ENCODE data around the gene SMIM43.

DNA sequence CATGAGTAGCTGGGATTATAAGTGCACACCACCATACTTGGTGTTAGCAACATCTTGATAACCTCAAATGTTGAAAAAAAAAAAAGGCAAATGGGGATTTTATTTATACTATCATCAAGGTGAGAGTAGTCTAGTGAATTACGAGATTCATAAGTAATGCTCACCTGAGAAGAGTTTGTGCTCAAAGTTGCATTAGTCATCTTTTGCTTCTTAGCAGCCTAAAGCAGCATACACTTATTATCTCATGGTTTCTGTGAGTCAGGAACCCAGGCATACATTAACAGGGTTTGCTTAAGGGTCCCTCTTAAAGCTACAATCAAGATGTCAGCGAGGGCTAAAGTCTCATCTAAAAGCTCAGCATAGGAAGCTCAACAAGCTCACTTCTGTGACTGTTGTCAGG, 28.0 kb upstream of the SMIM43 start:
- TF ChIP-seq EZH2 (IDR thresholded peaks at IDR 0.05; ENCODE audit: low read depth, low read length, severe bottlenecking) (no peak), RFX5 (IDR thresholded peaks at IDR 0.05; ENCODE audit: borderline replicate concordance, low read depth, low read length) (no peak), CHD1 (IDR thresholded peaks at IDR 0.05; ENCODE audit: low read depth, low read length) (no peak), GTF2F1 (IDR thresholded peaks at IDR 0.05; ENCODE audit: borderline replicate concordance, low read depth, low read length) (no peak), SP1 (IDR thresholded peaks at IDR 0.05; ENCODE audit: low read depth, low read length) (no peak), POLR2AphosphoS5 (IDR thresholded peaks at IDR 0.05; ENCODE audit: low read depth, low read length) (no peak), POLR2A (IDR thresholded peaks at IDR 0.05; ENCODE audit: control extremely low read depth in 1 of 2, low read depth in 2 of 2, low read length in 2 of 2) (no peak), EP300 (IDR thresholded peaks at IDR 0.05; ENCODE audit: borderline replicate concordance in 1 of 2, low read depth in 2 of 2, low read length in 2 of 2) (no peak), BCL11A (IDR thresholded peaks at IDR 0.05; ENCODE audit: low read depth in 2 of 2, low read length in 2 of 2) (no peak)
- TF ChIP-seq, protein P1, sequence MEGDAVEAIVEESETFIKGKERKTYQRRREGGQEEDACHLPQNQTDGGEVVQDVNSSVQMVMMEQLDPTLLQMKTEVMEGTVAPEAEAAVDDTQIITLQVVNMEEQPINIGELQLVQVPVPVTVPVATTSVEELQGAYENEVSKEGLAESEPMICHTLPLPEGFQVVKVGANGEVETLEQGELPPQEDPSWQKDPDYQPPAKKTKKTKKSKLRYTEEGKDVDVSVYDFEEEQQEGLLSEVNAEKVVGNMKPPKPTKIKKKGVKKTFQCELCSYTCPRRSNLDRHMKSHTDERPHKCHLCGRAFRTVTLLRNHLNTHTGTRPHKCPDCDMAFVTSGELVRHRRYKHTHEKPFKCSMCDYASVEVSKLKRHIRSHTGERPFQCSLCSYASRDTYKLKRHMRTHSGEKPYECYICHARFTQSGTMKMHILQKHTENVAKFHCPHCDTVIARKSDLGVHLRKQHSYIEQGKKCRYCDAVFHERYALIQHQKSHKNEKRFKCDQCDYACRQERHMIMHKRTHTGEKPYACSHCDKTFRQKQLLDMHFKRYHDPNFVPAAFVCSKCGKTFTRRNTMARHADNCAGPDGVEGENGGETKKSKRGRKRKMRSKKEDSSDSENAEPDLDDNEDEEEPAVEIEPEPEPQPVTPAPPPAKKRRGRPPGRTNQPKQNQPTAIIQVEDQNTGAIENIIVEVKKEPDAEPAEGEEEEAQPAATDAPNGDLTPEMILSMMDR (IDR thresholded peaks at IDR 0.05; ENCODE audit: control extremely low read depth in 1 of 3, insufficient read depth in 1 of 3, low read depth in 1 of 3, low read length in 3 of 3), result no peak

Measured in H1 (cell line).